Astrocyte (in vitro differentiated cells and primary cell): ENCODE results near the gene ZMIZ1. TPM values are rescaled to one million over a fixed set of nuclear protein-coding genes. Genes with fewer than 3 reads are reported as not detected.

ENCODE experiments used
- DNase-seq: peaks from one replicate; pipeline ENCODE4 v3.0.0-alpha.2; 2010; ENCODE audit warnings: low read depth
- FAIRE-seq: peaks from 2 replicates; lab custom pipeline; 2011; peaks lifted over from hg19 to GRCh38; lab: Jason Lieb, UNC
- H2AFZ ChIP-seq: 2 replicates; pipeline ENCODE4 v1.6.0; 2012; ENCODE audit warnings: low read depth, low read length, inconsistent platforms
- H3K27ac ChIP-seq: 2 replicates; pipeline ENCODE4 v1.5.1; 2011; ENCODE audit warnings: low read depth, low read length, inconsistent platforms
- H3K27me3 ChIP-seq: 2 replicates; pipeline ENCODE4 v1.6.0; 2011; ENCODE audit warnings: low read length, inconsistent platforms; ENCODE audit not compliant: insufficient read depth
- H3K36me3 ChIP-seq: 2 replicates; pipeline ENCODE4 v1.5.1; 2011; ENCODE audit warnings: low read length, inconsistent platforms; ENCODE audit not compliant: insufficient read depth
- H3K4me1 ChIP-seq: 2 replicates; pipeline ENCODE4 v1.5.1; 2011; ENCODE audit warnings: low read length, inconsistent platforms; ENCODE audit not compliant: insufficient read depth
- H3K4me2 ChIP-seq: 2 replicates; pipeline ENCODE4 v1.6.0; 2012; ENCODE audit warnings: low read length, inconsistent platforms
- H3K4me3 ChIP-seq: 2 replicates; pipeline ENCODE4 v1.5.1; 2011; ENCODE audit warnings: low read depth, mild to moderate bottlenecking, low read length, inconsistent platforms; ENCODE audit not compliant: insufficient read depth
- H3K79me2 ChIP-seq: 2 replicates; pipeline ENCODE4 v1.6.0; 2012; ENCODE audit warnings: mild to moderate bottlenecking, low read length, inconsistent platforms; ENCODE audit not compliant: insufficient read depth
- H3K9ac ChIP-seq: 2 replicates; pipeline ENCODE4 v1.6.0; 2012; ENCODE audit warnings: mild to moderate bottlenecking, low read length, inconsistent platforms
- H3K9me3 ChIP-seq: 2 replicates; pipeline ENCODE4 v1.5.1; 2012; ENCODE audit warnings: low read depth, mild to moderate bottlenecking, low read length, inconsistent platforms; ENCODE audit not compliant: insufficient read depth
- H4K20me1 ChIP-seq: 2 replicates; pipeline ENCODE4 v1.6.0; 2012; ENCODE audit warnings: low read length, inconsistent platforms; ENCODE audit not compliant: insufficient read depth
- H3K27ac Mint-ChIP-seq: one replicate; pipeline ENCODE4 v1.8.0; 2021; ENCODE audit warnings: mild to moderate bottlenecking, mixed read lengths; ENCODE audit not compliant: unreplicated experiment
- H3K27me3 Mint-ChIP-seq: one replicate; pipeline ENCODE4 v1.8.0; 2021; ENCODE audit warnings: low read depth, mixed read lengths; ENCODE audit not compliant: unreplicated experiment
- H3K36me3 Mint-ChIP-seq: one replicate; pipeline ENCODE4 v1.8.0; 2021; ENCODE audit warnings: low read depth, mixed read lengths; ENCODE audit not compliant: unreplicated experiment
- H3K4me1 Mint-ChIP-seq: one replicate; pipeline ENCODE4 v1.8.0; 2021; ENCODE audit warnings: low read depth, mixed read lengths; ENCODE audit not compliant: unreplicated experiment
- H3K4me3 Mint-ChIP-seq: one replicate; pipeline ENCODE4 v1.8.0; 2021; ENCODE audit warnings: mild to moderate bottlenecking, moderate library complexity, mixed read lengths; ENCODE audit not compliant: unreplicated experiment
- H3K9me3 Mint-ChIP-seq: one replicate; pipeline ENCODE4 v1.8.0; 2021; ENCODE audit warnings: mild to moderate bottlenecking, mixed read lengths; ENCODE audit not compliant: unreplicated experiment
- CTCF ChIP-seq: IDR thresholded peaks from 2 replicates; pipeline ENCODE4 v1.5.1; 2011; ENCODE audit warnings: low read depth, mild to moderate bottlenecking, inconsistent platforms, low read length, moderate library complexity; ENCODE audit not compliant: insufficient read depth
- EZH2 ChIP-seq: IDR thresholded peaks from 2 replicates; pipeline ENCODE4 v1.6.1; 2012; ENCODE audit warnings: mild to moderate bottlenecking, low read length, inconsistent platforms; ENCODE audit not compliant: insufficient read depth
- total RNA-seq: library from RNA; stranded (reverse); gene quantifications from 2 replicates; pipeline ENCODE4 v1.2.1, GENCODE V29; 2021

The ZMIZ1 gene
- total RNA-seq, 1 donor from 2014 or later = 45.5 TPM

GRCh38 chr10:79158402-79159097, 89.8 kb downstream of the ZMIZ1 start:
- Histone ChIP-seq H3K9ac (peak overlapping the region; percentile 79), H3K4me2 (peak overlapping the region; percentile 65), H2AFZ (no peak overlapping the region), H3K27me3 (no peaks in the 10 kb centered on the region), H3K36me3 (no peaks in the 10 kb centered on the region), H3K27ac (peak overlapping the region; percentile 90), H4K20me1 (peaks cover 28% of the 10 kb centered on the region), H3K79me2 (peaks cover 97% of the 10 kb centered on the region), H3K4me3 (no peak overlapping the region), H3K4me1 (peaks cover 71% of the 10 kb centered on the region), H3K9me3 (no peaks in the 10 kb centered on the region)
- Mint-ChIP-seq H3K36me3 (peaks cover 7% of the 10 kb centered on the region), H3K27me3 (no peaks in the 10 kb centered on the region), H3K9me3 (no peaks in the 10 kb centered on the region), H3K4me3 (no peak overlapping the region), H3K4me1 (peaks cover 50% of the 10 kb centered on the region), H3K27ac (peak overlapping the region; percentile 96)
- DNase-seq (no peak), FAIRE-seq (no peak)
- TF ChIP-seq CTCF = no peak
- TF ChIP-seq EZH2 = no peak

- Mint-ChIP-seq H3K27ac (peak overlapping the region; percentile 96), H3K36me3 (peaks cover 7% of the 10 kb centered on the region), H3K9me3 (no peaks in the 10 kb centered on the region), H3K4me1 (peaks cover 50% of the 10 kb centered on the region), H3K4me3 (peak overlapping the region; percentile 27), H3K27me3 (no peaks in the 10 kb centered on the region)
- TF ChIP-seq EZH2 = no peak
- no peak for TF ChIP-seq CTCF
- Histone ChIP-seq H4K20me1 (peaks cover 34% of the 10 kb centered on the region), H3K36me3 (peaks cover 3% of the 10 kb centered on the region), H2AFZ (no peak overlapping the region), H3K9ac (peak overlapping the region; percentile 79), H3K4me3 (peak overlapping the region; percentile 15), H3K4me1 (peaks cover 67% of the 10 kb centered on the region), H3K27ac (peak overlapping the region; percentile 90), H3K27me3 (no peaks in the 10 kb centered on the region), H3K4me2 (peak overlapping the region; percentile 65), H3K9me3 (no peaks in the 10 kb centered on the region), H3K79me2 (peaks cover 97% of the 10 kb centered on the region)
- FAIRE-seq (no peak), DNase-seq (peak; percentile 76)
These were observed 90.4 kb downstream of the ZMIZ1 start for GRCh38 chr10:79159141-79159651.

GRCh38 chr10:79159785-79160184, 91.0 kb downstream of the ZMIZ1 start:
- Mint-ChIP-seq H3K9me3 (no peaks in the 10 kb centered on the region), H3K4me1 (peaks cover 49% of the 10 kb centered on the region), H3K27me3 (no peaks in the 10 kb centered on the region), H3K4me3 (peak overlapping the region; percentile 27), H3K27ac (peak overlapping the region; percentile 96), H3K36me3 (peaks cover 7% of the 10 kb centered on the region)
- peak overlapping the region; percentile 65 for H3K4me2 ChIP-seq
- H3K4me1 ChIP-seq = peaks cover 65% of the 10 kb centered on the region
- H3K79me2 ChIP-seq = peaks cover 97% of the 10 kb centered on the region
- no peak overlapping the region for H2AFZ ChIP-seq
- peak overlapping the region; percentile 15 for H3K4me3 ChIP-seq
- no peaks in the 10 kb centered on the region for H3K27me3 ChIP-seq
- H4K20me1 ChIP-seq = peaks cover 40% of the 10 kb centered on the region
- H3K36me3 ChIP-seq = peaks cover 5% of the 10 kb centered on the region
- H3K9ac ChIP-seq = peak overlapping the region; percentile 79
- FAIRE-seq = no peak
- no peaks in the 10 kb centered on the region for H3K9me3 ChIP-seq
- DNase-seq = peak; percentile 78
- peak overlapping the region; percentile 90 for H3K27ac ChIP-seq
- TF ChIP-seq EZH2 (no peak), CTCF (no peak)
